ENCODE measurements around the gene PRPF19.

GRCh38 chr11:60879104-60879503 is 27.3 kb downstream of the PRPF19 start:
- no peak for TF ChIP-seq CTCF (IDR thresholded peaks at IDR 0.05)
- TF ChIP-seq POLR2A (IDR thresholded peaks at IDR 0.05): no peak
